Umbilical cord (tissue), 2 donors: ENCODE results near the gene ITPK1. TPM values are rescaled to one million over a fixed set of nuclear protein-coding genes. Genes with fewer than 3 reads are reported as not detected.
A peak's percentile ranks its signal among the peaks of the same experiment; 100 is the strongest.

Experiments
- DNase-seq: peaks from one replicate; pipeline ENCODE4 v3.0.0-alpha.2; 2015; ENCODE audit warnings: low spot score
- total RNA-seq: library from RNA; depleted of rRNA; stranded (reverse); fragments of >200 nt; gene quantifications from one replicate; pipeline ENCODE4 v1.2.3, GENCODE V29; 2014; ENCODE audit warnings: low replicate concordance; ENCODE audit not compliant: insufficient read depth

The ITPK1 gene
- total RNA-seq, 1 donor from 2014 or later: 14.7 TPM

DNA sequence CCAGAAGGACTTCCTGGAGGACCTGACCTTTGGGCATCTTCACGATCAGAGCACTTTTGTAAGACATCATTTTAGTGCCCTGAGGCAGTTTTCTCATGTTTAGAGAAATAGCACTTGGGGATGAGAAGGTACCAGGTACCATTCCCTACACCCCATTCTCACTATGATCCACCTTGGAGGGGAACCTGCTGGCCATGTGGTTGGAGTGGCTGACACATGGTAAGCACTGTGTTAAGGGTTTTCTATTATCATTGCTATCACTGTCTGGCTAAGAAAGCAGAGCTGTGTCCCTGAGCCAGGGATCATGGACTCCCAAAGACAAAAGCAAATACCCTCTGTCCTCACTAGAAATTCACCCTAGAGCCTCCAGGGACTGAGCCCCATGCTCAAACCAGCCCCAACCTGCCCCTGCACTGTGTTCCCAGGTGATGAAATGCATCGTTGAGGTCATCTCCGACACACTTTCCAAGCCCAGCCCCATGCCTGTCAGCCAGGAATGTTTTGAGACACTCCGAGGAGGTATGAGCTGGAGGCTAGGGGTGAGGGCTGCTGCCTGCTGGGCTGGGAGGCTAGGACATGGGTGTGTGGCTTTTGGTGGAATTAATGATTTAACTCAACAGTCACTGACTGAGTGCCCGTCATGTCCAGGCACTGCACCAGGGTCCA is 189.4 kb downstream of the ITPK1 start:
- peak; percentile 17 for DNase-seq

DNA sequence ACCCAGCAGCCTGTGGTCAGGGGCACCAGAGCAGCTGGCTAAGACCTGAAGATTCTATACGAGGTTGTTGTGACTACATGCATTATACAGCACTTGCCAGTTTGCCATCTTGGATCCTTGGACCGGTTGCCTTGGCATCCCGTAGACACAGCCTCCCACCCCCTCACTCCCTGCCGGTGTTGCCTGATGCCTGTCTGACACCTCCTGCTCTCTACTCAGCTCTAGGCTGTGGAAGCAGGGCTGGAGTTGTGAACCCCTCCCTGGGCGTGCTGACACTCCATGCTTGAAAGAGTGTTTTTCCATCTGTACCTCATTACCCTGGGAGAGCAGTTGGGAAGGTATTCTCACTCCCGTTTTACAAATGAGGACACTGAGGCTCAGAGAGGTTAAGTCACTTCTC is 190.3 kb downstream of the ITPK1 start:
- no peak for DNase-seq

DNA sequence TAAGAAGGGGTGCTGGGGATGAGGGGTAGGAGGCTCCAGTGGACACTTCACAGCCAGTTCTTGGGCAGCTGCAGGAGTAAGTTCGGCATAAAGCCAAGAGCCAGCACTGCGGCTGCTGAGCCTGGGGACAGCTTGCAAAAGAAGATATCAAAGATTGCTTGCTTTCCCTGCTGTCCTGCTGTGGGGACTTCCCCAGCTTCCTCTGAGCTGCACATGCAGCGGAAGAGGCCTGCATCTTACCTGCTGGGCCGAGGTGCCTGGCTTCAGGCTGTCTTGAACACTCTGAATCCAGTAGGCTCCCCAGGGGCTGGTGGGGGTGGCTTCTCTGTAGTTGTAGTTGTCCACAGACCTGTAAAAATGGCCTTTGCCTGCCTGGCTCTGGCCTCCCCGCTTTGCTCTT is 191.5 kb downstream of the ITPK1 start:
- no peak for DNase-seq

DNA sequence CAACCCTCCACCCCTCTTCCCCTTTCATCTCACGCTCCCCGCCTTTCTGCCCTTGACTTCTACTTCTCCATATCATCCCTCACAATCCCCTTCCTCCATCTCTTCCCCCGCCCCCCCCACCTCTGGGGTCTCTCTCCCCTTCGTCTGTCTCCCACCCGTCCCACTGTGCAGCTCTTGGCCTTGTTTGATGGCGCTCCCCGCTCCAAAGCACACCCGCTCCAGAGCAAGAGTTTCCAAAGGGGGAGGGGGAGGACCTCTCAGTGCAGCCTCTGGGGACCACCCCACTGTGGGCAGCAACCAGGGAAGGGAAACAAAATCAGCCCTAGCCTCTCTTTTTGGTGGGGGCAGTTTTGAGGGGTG is 192.0 kb downstream of the ITPK1 start:
- DNase-seq: no peak

DNA sequence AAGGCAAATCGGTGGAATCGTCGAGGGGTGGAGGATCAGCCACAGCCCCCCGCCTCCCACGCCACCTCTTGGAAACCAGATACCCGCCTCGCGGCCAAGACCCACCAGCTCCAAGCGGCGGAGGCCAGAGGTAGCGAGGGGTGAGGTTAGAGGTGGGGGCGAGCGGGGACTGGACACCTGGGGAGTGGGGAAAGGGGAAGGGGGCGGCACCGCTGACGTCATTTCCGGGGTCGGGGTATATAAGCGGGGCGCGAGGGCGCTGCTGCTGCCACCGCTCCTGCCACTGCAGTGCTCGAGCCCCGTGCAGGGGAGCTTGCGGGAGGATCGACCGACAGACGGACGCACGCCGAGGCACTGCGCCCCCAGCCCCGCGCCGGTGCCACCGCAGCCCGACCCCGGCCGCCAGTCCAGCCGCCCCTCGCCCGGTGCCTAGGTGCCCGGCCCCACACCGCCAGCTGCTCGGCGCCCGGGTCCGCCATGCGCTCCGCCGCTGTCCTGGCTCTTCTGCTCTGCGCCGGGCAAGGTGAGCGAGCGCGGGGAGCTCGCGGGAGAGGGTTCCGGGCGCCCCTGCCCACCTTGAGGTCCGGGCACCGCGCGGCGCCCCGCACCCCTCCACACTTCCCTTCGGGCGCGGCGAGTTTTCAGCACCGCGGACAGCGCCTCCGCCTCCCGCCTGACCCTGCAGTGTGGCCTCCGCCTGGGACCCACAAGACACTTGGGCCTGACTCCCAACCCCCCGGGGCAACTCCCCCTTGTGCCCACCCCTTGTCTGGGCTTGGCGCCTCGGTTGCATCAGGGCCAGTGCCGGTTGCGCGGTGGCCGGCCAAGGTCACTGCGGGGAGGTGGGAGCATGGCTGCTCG is 192.6 kb downstream of the ITPK1 start, which contains the start of gene CHGA:
TSS of gene CHGA (plus strand) at position 268 of the 861 bp plus-strand sequence. CDS start at position 478, 210 bp downstream.
- peak; percentile 44 for DNase-seq

DNA sequence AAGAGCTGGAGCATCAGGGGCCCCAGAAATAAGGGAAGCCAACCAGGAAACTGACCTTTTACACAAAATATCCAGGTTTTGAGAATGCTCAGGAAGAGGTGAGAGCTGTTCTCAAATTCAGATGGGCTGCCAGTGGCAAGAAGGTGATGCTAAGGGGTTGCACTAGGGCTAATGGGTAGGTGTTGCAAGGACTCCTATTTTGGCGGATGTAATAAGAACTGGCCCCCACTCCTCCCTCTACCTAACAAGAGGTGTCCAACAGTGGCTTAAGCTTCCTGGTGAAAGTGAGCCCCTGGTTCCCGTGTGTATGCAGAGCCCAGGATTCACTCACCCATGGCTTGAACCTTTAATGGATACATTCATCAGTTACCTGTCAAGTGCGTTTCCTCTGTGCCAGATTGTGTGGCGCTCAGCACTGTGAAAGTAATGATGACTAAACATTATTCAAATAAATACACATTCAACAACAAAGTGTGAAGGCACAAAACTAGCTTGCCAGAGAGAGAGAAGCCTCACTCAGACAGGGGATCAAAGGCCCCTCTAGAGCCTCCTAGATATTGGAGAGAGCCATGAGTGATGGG is 193.5 kb downstream of the ITPK1 start:
- DNase-seq: no peak

DNA sequence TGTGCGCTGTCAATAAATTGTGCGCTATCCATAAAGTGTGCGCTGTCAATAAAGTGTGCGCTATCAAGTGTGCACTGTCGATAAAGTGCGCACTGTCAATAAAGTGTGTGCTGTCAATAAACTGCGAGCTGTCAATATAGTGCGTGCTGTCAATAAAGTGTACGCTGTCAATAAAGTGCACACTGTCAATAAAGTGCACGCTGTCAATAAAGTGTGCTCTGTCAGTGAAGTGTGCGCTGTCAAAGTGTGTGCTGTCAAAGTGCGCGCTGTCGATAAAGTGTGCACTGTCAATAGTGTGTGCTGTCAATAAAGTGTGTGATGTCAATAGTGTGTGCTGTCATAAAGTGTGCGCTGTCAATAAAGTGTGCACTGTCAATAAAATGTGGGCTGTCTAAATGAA is 195.7 kb downstream of the ITPK1 start:
- no peak for DNase-seq

DNA sequence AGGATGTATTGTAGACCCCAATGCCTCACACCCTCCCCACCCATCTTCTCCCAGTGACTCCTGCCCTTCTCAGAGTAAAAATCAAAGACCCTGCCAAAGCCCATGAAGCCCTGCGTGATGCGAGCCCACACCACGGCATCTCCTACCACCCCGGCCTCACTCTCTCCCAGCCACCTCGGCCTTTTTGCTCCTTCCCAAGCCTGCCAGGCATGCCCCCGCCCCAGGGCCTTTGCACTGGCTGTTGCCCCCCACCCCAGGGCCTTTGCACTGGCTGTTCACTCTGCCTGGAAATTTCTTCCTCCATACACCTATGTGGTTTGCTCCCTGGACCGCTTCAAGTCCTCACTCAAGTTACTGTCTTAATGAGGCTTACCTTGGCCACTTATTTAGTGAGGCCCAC is 197.8 kb downstream of the ITPK1 start:
- no peak for DNase-seq

DNA sequence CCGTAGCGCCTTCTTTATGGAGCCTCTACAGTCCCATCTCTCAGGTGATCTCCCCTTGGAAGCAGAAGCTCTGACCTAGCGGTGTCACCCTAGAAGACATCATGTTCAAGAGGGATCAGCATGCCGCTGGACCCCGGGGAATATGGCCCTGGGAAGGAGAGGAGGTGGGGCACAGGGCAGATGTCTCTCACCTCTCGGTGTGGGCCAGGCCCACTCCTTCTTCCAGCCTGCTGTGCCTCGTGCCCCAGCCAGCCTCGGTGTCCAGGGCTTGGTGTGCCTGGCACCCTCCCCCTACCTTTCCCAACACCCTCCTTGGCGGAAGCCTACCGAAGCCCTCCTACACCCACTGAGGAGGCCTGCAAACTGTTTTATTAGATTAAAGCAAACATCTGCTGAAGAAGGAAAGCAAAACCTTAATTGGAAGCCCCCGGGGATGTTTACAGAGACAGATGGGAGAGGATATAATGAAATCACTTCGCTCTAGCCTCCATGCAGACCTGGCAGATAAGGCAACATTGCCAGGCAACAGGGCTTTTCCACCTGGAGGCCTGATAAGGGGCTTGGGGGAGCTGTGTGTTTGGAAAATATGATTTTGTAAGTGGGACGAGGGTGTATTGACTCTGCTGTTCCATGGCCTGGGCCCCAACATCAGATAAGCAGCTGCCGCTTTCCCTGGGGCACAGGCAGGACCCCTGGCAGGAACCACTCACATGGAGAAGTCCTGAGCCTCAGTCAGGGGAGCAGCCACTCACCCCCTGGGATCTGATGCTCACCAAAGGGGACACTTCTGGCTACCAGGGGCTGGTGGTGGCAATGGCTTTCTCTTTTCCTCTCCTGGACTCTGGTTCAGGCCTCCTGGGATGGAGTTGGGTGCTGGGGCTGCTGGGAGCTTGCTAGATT is 198.4 kb downstream of the ITPK1 start:
- DNase-seq: no peak

DNA sequence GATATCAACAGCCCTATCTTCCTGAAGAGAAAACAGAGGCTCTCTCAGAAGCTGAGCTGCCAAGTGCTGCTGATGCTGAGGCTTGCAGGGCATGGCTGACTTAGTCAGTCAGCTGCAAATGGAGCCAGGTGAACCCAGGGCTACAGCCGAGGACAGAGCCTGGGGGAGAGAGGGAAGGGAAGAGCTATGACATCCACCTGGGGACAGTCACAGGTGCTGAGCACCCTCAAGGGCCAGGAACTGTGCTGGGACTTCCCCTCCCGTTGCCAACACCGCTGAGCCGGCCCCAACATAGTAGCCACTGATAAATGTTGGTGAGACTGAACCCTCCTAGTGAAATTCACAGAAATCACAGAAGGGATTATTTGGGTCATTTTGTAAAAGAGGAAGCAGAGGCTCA is 199.5 kb downstream of the ITPK1 start:
- no peak for DNase-seq

DNA sequence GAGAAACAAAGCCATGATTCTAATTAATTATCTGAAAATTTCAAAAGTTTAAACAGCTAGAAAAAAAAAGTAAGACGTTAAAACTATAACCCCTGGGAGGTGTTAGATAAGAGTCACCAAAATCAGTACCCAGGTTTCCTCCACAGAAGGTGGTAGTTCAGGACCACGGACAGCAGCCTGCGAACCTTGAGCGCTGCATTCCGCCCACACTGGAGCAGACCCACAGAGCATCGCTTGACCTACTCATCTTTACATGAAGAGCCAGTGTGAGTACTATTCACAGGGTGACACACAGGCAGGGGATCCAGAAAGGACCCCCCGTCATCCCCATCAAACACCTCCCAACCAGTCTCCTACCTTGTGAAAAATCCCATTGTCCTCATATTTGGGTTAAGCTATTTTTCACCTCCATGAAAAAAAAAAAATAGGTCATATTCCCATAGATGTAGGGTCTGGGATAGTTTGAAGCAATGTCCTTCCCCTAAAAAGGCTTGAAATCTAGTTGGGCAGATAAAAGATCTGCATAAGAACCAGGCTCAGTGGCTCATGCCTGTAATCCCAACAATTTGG is 201.6 kb downstream of the ITPK1 start:
- peak; percentile 7 for DNase-seq

DNA sequence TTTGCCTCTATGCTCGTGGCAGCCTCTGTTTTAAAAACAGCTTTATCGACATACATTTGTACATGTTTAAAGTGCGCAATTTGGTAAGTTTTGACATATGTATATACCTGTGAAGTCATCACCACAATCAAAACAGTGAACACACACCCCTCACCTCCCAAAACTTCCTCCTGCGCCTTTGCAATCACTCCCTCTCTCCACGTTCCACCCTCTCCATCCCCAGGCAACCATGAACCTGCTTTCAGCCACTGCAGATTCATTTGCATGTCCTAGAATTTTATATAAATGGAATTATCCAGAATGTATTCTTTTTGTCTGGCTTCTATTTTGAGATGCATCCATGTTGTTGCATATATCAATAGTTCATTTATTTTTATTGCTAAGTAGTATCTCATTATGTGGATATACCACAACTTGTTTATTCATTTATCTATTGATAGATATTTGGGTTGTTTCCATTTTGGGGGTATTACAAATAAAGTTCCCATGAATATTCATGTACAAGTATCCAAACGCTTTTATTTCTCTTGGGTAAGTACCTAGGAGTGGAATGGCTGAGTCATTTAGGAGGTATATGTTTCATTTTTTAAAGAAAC is 208.3 kb downstream of the ITPK1 start:
- DNase-seq: no peak

DNA sequence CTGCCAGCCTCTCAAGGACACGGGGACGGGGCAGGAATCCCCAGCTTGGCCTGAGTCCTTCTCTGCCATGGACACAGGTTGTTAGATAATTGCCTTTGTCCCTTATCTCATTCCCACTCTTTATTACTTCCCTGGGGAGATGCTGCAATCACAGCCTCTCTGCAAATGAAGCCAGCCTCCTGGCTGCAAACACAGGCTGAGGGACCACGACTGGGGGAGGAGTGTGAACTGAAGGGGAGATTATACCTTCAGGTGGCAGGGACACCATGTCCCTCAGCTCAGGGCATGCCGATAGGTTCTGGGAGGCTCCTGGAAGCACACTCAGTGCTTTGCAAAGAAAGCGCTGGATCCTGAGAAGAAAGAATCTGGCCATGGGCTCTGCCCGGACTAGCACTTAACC is 208.9 kb downstream of the ITPK1 start:
- DNase-seq: no peak

DNA sequence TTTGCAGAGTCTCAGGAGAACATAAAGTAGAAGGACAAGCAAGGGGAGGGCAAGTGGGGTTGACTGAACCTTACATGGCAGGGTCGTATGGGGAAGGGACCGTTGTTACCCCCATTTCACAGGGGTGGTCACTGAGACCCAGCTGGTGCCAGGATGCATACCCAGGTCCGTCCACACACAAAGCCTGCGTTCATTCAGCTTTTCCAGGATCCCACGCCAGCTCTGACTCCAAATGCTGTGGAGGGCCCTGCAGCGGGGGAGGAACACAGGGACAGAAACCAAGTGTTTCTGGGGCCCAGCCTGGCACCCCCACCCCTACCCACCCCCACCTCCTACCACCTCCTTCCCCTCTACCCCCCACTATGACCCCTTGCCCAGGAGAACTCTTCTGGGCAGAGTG is 209.3 kb downstream of the ITPK1 start:
- DNase-seq: no peak

DNA sequence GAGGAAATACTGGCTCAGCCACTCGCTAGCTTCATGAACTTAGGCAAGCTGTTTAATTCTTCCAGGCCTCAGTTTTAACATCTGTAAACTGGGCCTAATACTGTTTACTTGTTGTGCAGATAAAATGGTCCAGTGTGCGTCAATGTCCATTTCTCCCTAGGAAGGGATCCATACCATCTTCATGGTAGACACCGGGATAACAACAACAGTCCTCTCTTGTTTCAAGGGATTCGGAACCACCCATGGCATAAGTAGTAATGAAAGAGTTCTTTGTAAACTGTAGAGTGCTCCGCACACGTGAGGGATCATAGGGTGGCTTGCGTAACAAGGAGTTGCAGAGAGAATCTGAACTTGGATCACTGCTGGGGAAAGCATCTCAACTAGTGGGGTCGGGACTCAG is 210.1 kb downstream of the ITPK1 start:
- no peak for DNase-seq

DNA sequence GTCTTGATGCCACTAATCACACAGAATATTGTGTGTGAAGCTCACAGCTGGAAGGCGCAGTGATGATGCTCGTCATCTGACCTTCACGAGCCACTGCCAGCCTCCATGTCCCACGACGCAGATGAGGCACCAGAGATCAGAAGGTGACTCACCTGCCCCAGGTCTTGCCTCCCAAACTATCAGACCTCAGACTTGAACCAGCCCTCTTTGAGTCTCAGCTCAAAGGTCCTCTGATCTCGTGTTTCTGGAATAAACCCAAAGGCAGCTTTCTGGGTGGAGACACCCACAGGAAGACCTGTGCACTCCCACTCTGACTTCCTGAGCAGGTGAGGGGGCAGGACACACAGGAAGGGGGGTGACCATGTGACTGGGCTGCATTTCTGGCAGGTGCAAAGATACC is 212.4 kb downstream of the ITPK1 start:
- DNase-seq: no peak

DNA sequence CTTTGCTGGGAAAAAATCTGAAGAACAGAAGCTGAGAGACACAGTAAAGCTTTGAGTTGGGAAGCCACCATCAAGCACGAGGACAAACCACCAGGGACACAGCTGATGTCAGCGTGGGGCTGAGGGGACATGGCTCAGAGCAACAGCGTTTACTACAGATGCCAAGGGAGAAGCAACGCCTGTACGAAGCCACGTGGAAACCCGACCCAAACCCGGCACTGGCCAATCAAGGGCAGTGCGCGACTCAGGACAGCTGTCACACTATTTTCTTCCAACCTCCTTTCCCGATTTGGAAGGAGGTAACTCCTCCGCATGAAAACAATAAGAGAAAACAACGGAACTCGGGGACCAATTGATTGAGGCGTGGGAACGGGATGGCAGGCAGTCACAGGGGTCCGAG is 213.0 kb downstream of the ITPK1 start:
- no peak for DNase-seq

DNA sequence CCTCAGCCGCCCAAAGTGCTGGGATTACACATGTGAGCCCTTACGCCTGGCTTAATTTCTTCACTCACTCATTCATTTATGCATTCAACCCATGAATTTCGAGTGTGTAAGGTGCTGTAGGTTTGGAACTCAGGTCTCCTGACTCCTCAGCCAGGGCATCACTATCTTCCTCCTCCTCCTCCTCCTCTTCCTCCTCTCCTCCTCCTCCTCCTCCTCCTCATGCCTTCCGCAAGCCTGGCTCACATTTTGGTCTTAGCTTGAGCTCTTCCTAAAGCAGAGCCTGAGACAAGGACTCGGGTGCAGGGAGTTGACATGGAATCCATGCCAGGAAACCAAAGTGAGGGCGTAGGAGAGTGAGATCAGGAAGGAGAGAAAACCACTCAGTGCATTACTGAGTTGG is 213.5 kb downstream of the ITPK1 start:
- DNase-seq: no peak

DNA sequence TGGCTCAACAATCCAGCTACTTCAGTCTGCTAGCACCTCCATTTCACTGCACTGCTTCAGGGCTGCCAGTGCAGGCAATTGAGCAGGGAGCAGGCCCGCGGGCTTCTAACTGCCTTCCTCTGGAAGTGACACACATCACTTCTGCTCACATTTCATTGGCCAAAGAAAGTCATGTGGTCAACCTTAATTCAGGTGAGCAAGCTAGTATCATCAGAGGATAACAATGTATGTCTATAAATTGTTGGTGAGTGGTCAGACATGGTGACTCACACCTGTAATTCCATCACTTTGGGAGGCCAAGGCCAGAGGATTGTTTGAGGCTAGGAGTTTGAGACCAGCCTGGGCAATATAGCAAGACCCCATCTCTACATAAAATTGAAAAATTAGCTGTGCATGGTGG is 215.1 kb downstream of the ITPK1 start:
- no peak for DNase-seq

DNA sequence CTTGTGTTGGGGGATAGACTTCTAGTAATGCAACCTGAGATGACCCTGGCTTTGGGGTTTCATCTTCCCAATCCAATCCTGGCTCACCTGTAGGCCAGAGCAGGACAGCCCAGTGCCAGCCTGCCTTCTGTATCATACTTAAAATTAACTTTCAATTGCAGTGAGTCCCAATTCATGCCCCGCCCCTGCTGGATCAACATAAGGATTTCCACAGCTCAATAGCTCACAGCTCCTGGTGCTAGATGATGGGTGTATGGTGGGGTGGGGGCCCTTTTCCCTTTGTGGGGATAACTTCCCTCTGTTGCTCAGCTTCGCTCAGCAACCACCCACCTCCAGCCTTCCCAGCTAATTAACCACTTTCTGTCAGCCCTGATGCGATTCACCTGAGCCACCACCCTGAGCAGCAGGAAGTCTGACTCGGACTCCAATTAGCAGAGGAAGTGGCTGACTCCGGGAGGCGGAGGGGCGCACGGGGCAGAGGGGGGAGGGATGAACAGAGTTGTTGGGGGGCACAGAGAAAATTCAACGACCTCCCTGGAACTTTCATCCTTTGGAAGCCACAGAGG is 217.1 kb downstream of the ITPK1 start:
- no peak for DNase-seq
